ENCODE results near the gene RUNX3.
"Not testable (repeated sequence)": the region's sequence is repeated elsewhere in the genome, so short reads cannot be mapped to it uniquely, and the experiment has no call there.

The RUNX3 gene

GRCh38 chr1:24930260-24931145, at the start of gene RUNX3:
TSS of gene RUNX3 (minus strand) at chr1:24930276. CDS start at chr1:24929868, 408 bp downstream.
- peak; percentile 96 for DNase-seq

GRCh38 chr1:24979232-24979631, 49.2 kb upstream of the RUNX3 start:
- not testable (repeated sequence) for DNase-seq

- no peak for DNase-seq
These were observed 48.4 kb upstream of the RUNX3 start for GRCh38 chr1:24978383-24979032.

- DNase-seq: no peak
These were observed 45.3 kb upstream of the RUNX3 start for GRCh38 chr1:24975391-24975790.

- DNase-seq: no peak
These were observed 43.2 kb upstream of the RUNX3 start for GRCh38 chr1:24973315-24973714.

- DNase-seq: no peak
These were observed 42.8 kb upstream of the RUNX3 start for GRCh38 chr1:24972915-24973242.

- DNase-seq: no peak
These were observed 42.3 kb upstream of the RUNX3 start for GRCh38 chr1:24972221-24972914.

- no peak for DNase-seq
These were observed 41.1 kb upstream of the RUNX3 start for GRCh38 chr1:24970926-24971875.

GRCh38 chr1:24970399-24970753, 40.3 kb upstream of the RUNX3 start:
- DNase-seq: no peak

- no peak for DNase-seq
These were observed 39.7 kb upstream of the RUNX3 start for GRCh38 chr1:24969596-24970398.

GRCh38 chr1:24968941-24969585, 39.0 kb upstream of the RUNX3 start:
- DNase-seq: no peak

GRCh38 chr1:24967962-24968361, 37.9 kb upstream of the RUNX3 start:
- no peak for DNase-seq

- no peak for DNase-seq
These were observed 37.5 kb upstream of the RUNX3 start for GRCh38 chr1:24967555-24967954.

- peak; percentile 66 for DNase-seq
These were observed 36.8 kb upstream of the RUNX3 start for GRCh38 chr1:24966724-24967346.

GRCh38 chr1:24966121-24966723, 36.1 kb upstream of the RUNX3 start:
- DNase-seq: no peak

- DNase-seq: no peak
These were observed 35.5 kb upstream of the RUNX3 start for GRCh38 chr1:24965571-24965930.

GRCh38 chr1:24964811-24965570, 34.9 kb upstream of the RUNX3 start:
- DNase-seq: peak; percentile 88

- no peak for DNase-seq
These were observed 34.0 kb upstream of the RUNX3 start for GRCh38 chr1:24963943-24964693.
